Stimulated activated CD4-positive, alpha-beta T cell treated with anti-CD3 and anti-CD28 coated beads, Interleukin-4, amount 100 ng/mL, for 1 hour (primary cell): Measurements from ENCODE around the gene FMO2.

Experiments used
- DNase-seq: peaks from one replicate; pipeline ENCODE4 v3.0.0-alpha.2; 2020

Gene FMO2

DNA sequence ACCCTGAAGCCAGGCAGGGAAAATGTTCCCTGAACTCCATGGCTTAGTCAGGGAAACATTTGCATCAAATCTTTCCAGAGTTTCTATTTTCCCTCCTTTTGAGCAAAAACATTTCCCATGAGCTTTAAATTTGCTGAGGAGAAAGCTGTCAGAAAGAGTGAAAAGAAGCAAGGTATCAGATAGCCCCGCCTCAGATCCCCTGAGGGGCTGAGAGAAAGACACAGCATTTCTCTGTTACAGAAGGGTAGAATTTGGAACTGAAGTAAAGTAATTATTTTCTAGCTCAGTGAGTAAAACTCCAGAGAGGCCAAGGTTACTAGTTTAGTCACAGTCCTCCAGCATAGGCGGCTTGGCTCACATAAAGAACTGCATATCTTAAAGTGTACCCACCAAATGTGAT is 73.8 kb downstream of the FMO2 start:
- no peak for DNase-seq
